HG03342 (cell line): Measurements from ENCODE around the gene TFCP2L1.
"Not testable (repeated sequence)": the region's sequence is repeated elsewhere in the genome, so short reads cannot be mapped to it uniquely, and the experiment has no call there.

Experiments used
- ATAC-seq: cut with Tn5 transposase; IDR thresholded peaks from one replicate; pipeline ENCODE4 v1.9.1; 2021; ENCODE audit warnings: mild to moderate bottlenecking, moderate library complexity; ENCODE audit not compliant: unreplicated experiment

Gene TFCP2L1

GRCh38 chr2:121231385-121232000 lies 53.5 kb downstream of the TFCP2L1 start:
- ATAC-seq: no peak

GRCh38 chr2:121228521-121228920 lies 56.5 kb downstream of the TFCP2L1 start:
- ATAC-seq: no peak

GRCh38 chr2:121227381-121228144 lies 57.4 kb downstream of the TFCP2L1 start:
- not testable (repeated sequence) for ATAC-seq

GRCh38 chr2:121225681-121226080 lies 59.3 kb downstream of the TFCP2L1 start:
- ATAC-seq: not testable (repeated sequence)

GRCh38 chr2:121220995-121221394 lies 64.0 kb downstream of the TFCP2L1 start:
- no peak for ATAC-seq

GRCh38 chr2:121219866-121220265 lies 65.1 kb downstream of the TFCP2L1 start:
- ATAC-seq: no peak

- ATAC-seq: no peak
These were observed 66.5 kb downstream of the TFCP2L1 start for GRCh38 chr2:121218386-121218938.

GRCh38 chr2:121217627-121218026 lies 67.4 kb downstream of the TFCP2L1 start:
- ATAC-seq: no peak

- ATAC-seq: no peak
These were observed 70.7 kb downstream of the TFCP2L1 start for GRCh38 chr2:121214296-121214695.

- no peak for ATAC-seq
These were observed 71.6 kb downstream of the TFCP2L1 start for GRCh38 chr2:121213386-121213785.

- no peak for ATAC-seq
These were observed 72.2 kb downstream of the TFCP2L1 start for GRCh38 chr2:121212661-121213325.

GRCh38 chr2:121211689-121212151 lies 73.3 kb downstream of the TFCP2L1 start:
- ATAC-seq: no peak

GRCh38 chr2:121211251-121211650 lies 73.8 kb downstream of the TFCP2L1 start:
- no peak for ATAC-seq

- no peak for ATAC-seq
These were observed 74.3 kb downstream of the TFCP2L1 start for GRCh38 chr2:121210691-121211090.

GRCh38 chr2:121209014-121209610 lies 75.9 kb downstream of the TFCP2L1 start:
- no peak for ATAC-seq

GRCh38 chr2:121207494-121207893 lies 77.5 kb downstream of the TFCP2L1 start:
- no peak for ATAC-seq

- no peak for ATAC-seq
These were observed 79.6 kb downstream of the TFCP2L1 start for GRCh38 chr2:121205321-121205942.

GRCh38 chr2:121203591-121204249 lies 81.3 kb downstream of the TFCP2L1 start:
- ATAC-seq: no peak

GRCh38 chr2:121202541-121203310 lies 82.3 kb downstream of the TFCP2L1 start:
- ATAC-seq: no peak
